Measurements from ENCODE around the gene HES5. TPM values are rescaled to one million over a fixed set of nuclear protein-coding genes. Genes with fewer than 3 reads are reported as not detected.

Gene HES5
- total RNA-seq, 6 experiments from 2014 or later, result 0.28 to 0.57 (median 0.36) TPM; not detected in 1

GRCh38 chr1:2548068-2548589 is 18.1 kb upstream of the HES5 start:
- TF ChIP-seq CTCF (IDR thresholded peaks at IDR 0.05), result peak; percentile 99
- no peaks in the 10 kb centered on the region for H3K36me3 Mint-ChIP-seq (ENCODE audit: low read depth)
- H3K4me1 Mint-ChIP-seq (ENCODE audit: low read depth), result peaks cover 12% of the 10 kb centered on the region; the same call in 1 of the 2 replicates
- H3K27me3 Mint-ChIP-seq (ENCODE audit: insufficient read depth), result peaks cover 3% of the 10 kb centered on the region
- DNase-seq, result peak; percentile 40
- H3K4me3 Mint-ChIP-seq, result no peak overlapping the region
- peak overlapping the region; percentile 79; the same call in 1 of the 2 replicates for H3K27ac Mint-ChIP-seq
- H3K9me3 Mint-ChIP-seq, result no peaks in the 10 kb centered on the region

GRCh38 chr1:2547210-2548067 is 17.4 kb upstream of the HES5 start:
- H3K4me3 Mint-ChIP-seq, result peak overlapping the region; percentile 77
- peak overlapping the region; percentile 64; the same call in 1 of the 2 replicates for H3K27ac Mint-ChIP-seq
- peaks cover 3% of the 10 kb centered on the region for H3K27me3 Mint-ChIP-seq (ENCODE audit: insufficient read depth)
- no peak for TF ChIP-seq CTCF (IDR thresholded peaks at IDR 0.05)
- H3K36me3 Mint-ChIP-seq (ENCODE audit: low read depth), result no peaks in the 10 kb centered on the region
- H3K4me1 Mint-ChIP-seq (ENCODE audit: low read depth), result peaks cover 12% of the 10 kb centered on the region; the same call in 1 of the 2 replicates
- DNase-seq, result no peak
- H3K9me3 Mint-ChIP-seq, result no peaks in the 10 kb centered on the region

- Mint-ChIP-seq H3K27ac (peak overlapping the region; percentile 64; the same call in 1 of the 2 replicates), H3K4me1 (ENCODE audit: low read depth) (peaks cover 12% of the 10 kb centered on the region; the same call in 1 of the 2 replicates), H3K27me3 (ENCODE audit: insufficient read depth) (peaks cover 3% of the 10 kb centered on the region), H3K4me3 (peak overlapping the region; percentile 77), H3K36me3 (ENCODE audit: low read depth) (no peaks in the 10 kb centered on the region), H3K9me3 (no peaks in the 10 kb centered on the region)
- peak; percentile 63 for TF ChIP-seq CTCF (IDR thresholded peaks at IDR 0.05)
- DNase-seq, result peak; percentile 72
These were observed 16.6 kb upstream of the HES5 start for GRCh38 chr1:2546515-2547209.

GRCh38 chr1:2545754-2546514 is 15.9 kb upstream of the HES5 start:
- H3K27ac Mint-ChIP-seq, result no peak overlapping the region
- H3K9me3 Mint-ChIP-seq, result no peaks in the 10 kb centered on the region
- peaks cover under 1% of the 10 kb centered on the region for H3K27me3 Mint-ChIP-seq (ENCODE audit: insufficient read depth)
- DNase-seq, result peak; percentile 56
- peak overlapping the region; percentile 77 for H3K4me3 Mint-ChIP-seq
- H3K4me1 Mint-ChIP-seq (ENCODE audit: low read depth), result peaks cover 12% of the 10 kb centered on the region; the same call in 1 of the 2 replicates
- no peak for TF ChIP-seq CTCF (IDR thresholded peaks at IDR 0.05)
- no peaks in the 10 kb centered on the region for H3K36me3 Mint-ChIP-seq (ENCODE audit: low read depth)
